Neural cell (in vitro differentiated cells): Measurements from ENCODE around the gene OTUB2.

Experiments
- EP300 ChIP-seq: fragments of 450-650 bp; conservative IDR thresholded peaks from 2 replicates; pipeline ENCODE4 v1.6.1; 2014; ENCODE audit warnings: antibody characterized with exemption, mild to moderate bottlenecking, moderate library complexity; ENCODE audit not compliant: poor library complexity, severe bottlenecking
- EZH2 ChIP-seq: fragments of 200-600, 300-800 bp; shearing (Covaris generic), sonication (generic); IDR thresholded peaks from 2 replicates; pipeline ENCODE4 v1.6.1; 2014; ENCODE audit warnings: antibody characterized with exemption, low read length, borderline replicate concordance, mild to moderate bottlenecking; ENCODE audit not compliant: insufficient read depth, poor library complexity, severe bottlenecking
- MXI1 ChIP-seq: fragments of 450-650 bp; conservative IDR thresholded peaks from 2 replicates; pipeline ENCODE4 v1.6.1; 2014; ENCODE audit warnings: antibody characterized with exemption, mild to moderate bottlenecking; ENCODE audit not compliant: poor library complexity, severe bottlenecking
- POLR2AphosphoS5 ChIP-seq: IDR thresholded peaks from 2 replicates; pipeline ENCODE4 v1.6.1; 2012
- RAD21 ChIP-seq: fragments of 450-650 bp; conservative IDR thresholded peaks from 2 replicates; pipeline ENCODE4 v1.6.1; 2014; ENCODE audit warnings: antibody characterized with exemption, mild to moderate bottlenecking, moderate library complexity
- SMC3 ChIP-seq: fragments of 450-650 bp; conservative IDR thresholded peaks from 2 replicates; pipeline ENCODE4 v1.6.1; 2014; ENCODE audit warnings: antibody characterized with exemption, mild to moderate bottlenecking, moderate library complexity; ENCODE audit not compliant: poor library complexity
- TAF1 ChIP-seq: IDR thresholded peaks from 2 replicates; pipeline ENCODE4 v1.6.1; 2012; ENCODE audit warnings: low read depth
- TF ChIP-seq, protein P1 (sequence below): fragments of 450-650 bp; IDR thresholded peaks from 2 replicates; pipeline ENCODE4 v1.5.1; 2014; ENCODE audit warnings: antibody characterized with exemption, mild to moderate bottlenecking, moderate library complexity; ENCODE audit not compliant: poor library complexity, severe bottlenecking
- TF ChIP-seq, protein P2 (sequence below): IDR thresholded peaks from 2 replicates; pipeline ENCODE4 v1.6.1; 2012; ENCODE audit warnings: borderline replicate concordance

DNA sequence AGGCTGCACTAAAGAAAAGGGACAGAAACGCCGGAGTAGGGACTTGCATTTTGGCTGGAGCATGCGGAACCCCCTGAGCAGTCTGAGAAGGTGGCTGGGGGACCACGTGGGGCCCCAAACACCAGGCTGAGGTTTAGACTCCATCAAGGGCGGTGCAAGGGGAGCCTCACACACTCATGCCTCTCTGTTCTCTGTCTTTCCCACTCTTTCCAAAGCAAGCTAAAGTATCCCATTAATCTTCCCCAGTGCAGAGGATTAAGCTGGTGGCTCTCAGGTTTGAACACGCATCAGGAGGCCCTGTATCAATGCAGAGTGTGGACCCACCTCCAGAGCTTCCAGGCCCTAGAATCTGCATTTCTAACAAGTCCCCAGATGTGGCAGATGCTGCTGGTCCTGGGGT is 15.5 kb upstream of the OTUB2 start:
- TF ChIP-seq, protein P1, sequence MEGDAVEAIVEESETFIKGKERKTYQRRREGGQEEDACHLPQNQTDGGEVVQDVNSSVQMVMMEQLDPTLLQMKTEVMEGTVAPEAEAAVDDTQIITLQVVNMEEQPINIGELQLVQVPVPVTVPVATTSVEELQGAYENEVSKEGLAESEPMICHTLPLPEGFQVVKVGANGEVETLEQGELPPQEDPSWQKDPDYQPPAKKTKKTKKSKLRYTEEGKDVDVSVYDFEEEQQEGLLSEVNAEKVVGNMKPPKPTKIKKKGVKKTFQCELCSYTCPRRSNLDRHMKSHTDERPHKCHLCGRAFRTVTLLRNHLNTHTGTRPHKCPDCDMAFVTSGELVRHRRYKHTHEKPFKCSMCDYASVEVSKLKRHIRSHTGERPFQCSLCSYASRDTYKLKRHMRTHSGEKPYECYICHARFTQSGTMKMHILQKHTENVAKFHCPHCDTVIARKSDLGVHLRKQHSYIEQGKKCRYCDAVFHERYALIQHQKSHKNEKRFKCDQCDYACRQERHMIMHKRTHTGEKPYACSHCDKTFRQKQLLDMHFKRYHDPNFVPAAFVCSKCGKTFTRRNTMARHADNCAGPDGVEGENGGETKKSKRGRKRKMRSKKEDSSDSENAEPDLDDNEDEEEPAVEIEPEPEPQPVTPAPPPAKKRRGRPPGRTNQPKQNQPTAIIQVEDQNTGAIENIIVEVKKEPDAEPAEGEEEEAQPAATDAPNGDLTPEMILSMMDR, result no peak
- TF ChIP-seq EP300 (no peak), SMC3 (no peak), POLR2AphosphoS5 (no peak), TAF1 (no peak), MXI1 (no peak), EZH2 (no peak), RAD21 (no peak)
- TF ChIP-seq, protein P2, sequence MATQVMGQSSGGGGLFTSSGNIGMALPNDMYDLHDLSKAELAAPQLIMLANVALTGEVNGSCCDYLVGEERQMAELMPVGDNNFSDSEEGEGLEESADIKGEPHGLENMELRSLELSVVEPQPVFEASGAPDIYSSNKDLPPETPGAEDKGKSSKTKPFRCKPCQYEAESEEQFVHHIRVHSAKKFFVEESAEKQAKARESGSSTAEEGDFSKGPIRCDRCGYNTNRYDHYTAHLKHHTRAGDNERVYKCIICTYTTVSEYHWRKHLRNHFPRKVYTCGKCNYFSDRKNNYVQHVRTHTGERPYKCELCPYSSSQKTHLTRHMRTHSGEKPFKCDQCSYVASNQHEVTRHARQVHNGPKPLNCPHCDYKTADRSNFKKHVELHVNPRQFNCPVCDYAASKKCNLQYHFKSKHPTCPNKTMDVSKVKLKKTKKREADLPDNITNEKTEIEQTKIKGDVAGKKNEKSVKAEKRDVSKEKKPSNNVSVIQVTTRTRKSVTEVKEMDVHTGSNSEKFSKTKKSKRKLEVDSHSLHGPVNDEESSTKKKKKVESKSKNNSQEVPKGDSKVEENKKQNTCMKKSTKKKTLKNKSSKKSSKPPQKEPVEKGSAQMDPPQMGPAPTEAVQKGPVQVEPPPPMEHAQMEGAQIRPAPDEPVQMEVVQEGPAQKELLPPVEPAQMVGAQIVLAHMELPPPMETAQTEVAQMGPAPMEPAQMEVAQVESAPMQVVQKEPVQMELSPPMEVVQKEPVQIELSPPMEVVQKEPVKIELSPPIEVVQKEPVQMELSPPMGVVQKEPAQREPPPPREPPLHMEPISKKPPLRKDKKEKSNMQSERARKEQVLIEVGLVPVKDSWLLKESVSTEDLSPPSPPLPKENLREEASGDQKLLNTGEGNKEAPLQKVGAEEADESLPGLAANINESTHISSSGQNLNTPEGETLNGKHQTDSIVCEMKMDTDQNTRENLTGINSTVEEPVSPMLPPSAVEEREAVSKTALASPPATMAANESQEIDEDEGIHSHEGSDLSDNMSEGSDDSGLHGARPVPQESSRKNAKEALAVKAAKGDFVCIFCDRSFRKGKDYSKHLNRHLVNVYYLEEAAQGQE, result no peak
